ENCODE data around the gene GUCY2C.

DNA sequence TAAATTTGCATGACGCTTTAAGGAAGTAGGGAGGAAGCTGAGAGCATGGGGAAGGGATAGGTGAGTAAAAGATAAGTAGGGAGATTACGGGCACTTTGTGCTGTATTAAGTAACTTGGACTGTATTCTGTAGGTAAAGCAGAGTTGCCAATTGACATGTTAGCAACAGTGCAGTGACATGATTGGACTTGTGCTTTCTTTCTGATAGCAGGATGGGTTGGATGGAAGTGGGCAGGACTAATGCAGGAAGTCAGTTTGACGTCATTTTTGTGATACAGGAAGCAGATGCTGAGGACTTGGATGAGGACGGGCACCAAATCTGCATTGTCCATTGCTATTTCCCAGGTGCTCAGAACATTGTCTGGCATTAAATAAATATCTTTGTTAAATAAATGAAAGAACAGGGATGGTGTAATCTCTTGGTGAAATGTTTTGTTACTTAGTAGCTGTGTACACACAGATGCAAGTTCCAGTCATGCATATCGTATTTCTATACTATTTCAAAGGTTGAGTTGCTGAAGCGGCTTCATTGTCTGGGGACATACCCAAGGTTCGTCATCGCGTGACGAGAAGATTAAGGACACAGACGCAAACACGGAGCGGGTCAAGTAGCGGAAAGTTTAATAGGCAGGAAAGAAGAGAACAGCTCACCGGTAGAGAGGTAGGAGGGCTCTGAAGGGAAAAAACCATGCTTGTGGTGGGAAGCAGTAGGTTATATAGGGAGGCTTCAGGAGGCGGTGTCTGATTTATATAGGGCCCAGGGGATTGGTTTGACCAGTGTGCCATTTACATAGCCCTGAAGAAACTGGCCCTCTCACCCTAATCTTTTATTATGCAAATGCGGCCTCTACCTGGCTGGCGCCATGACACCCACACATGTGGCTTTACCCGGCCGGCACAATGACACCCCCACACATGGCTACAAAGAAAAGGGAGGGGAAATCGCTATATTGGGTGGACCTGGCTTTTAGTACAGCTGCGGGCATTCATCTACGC lies 30.7 kb downstream of the GUCY2C start:
- TF ChIP-seq, protein P1, sequence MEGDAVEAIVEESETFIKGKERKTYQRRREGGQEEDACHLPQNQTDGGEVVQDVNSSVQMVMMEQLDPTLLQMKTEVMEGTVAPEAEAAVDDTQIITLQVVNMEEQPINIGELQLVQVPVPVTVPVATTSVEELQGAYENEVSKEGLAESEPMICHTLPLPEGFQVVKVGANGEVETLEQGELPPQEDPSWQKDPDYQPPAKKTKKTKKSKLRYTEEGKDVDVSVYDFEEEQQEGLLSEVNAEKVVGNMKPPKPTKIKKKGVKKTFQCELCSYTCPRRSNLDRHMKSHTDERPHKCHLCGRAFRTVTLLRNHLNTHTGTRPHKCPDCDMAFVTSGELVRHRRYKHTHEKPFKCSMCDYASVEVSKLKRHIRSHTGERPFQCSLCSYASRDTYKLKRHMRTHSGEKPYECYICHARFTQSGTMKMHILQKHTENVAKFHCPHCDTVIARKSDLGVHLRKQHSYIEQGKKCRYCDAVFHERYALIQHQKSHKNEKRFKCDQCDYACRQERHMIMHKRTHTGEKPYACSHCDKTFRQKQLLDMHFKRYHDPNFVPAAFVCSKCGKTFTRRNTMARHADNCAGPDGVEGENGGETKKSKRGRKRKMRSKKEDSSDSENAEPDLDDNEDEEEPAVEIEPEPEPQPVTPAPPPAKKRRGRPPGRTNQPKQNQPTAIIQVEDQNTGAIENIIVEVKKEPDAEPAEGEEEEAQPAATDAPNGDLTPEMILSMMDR (IDR thresholded peaks at IDR 0.05) = no peak
- no peak for TF ChIP-seq POLR2AphosphoS5 (IDR thresholded peaks at IDR 0.05)
